Amniotic stem cell (primary cell): ENCODE results near the gene ASB13.

Experiments used
- DNase-seq: peaks from one replicate; lab custom pipeline; 2025; lab: John Stamatoyannopoulos, UW

Gene ASB13

GRCh38 chr10:5647507-5648240, 18.7 kb downstream of the ASB13 start:
- no peak for DNase-seq

GRCh38 chr10:5645944-5646617, 20.3 kb downstream of the ASB13 start:
- DNase-seq = no peak

GRCh38 chr10:5645375-5645774, 21.0 kb downstream of the ASB13 start:
- DNase-seq = no peak

- DNase-seq = no peak
Observed at GRCh38 chr10:5644930-5645329, 21.5 kb downstream of the ASB13 start.

GRCh38 chr10:5643346-5644067, 22.9 kb downstream of the ASB13 start:
- no peak for DNase-seq

- no peak for DNase-seq
Observed at GRCh38 chr10:5641501-5641900, 24.9 kb downstream of the ASB13 start.

- DNase-seq = no peak
Observed at GRCh38 chr10:5640501-5640900, 25.9 kb downstream of the ASB13 start.

GRCh38 chr10:5640036-5640435, 26.4 kb downstream of the ASB13 start:
- DNase-seq = no peak

- DNase-seq = no peak
Observed at GRCh38 chr10:5639066-5639465, 27.3 kb downstream of the ASB13 start.

- no peak for DNase-seq
Observed at GRCh38 chr10:5638494-5638893, 27.9 kb downstream of the ASB13 start.

GRCh38 chr10:5634918-5635317, 31.5 kb downstream of the ASB13 start:
- DNase-seq = no peak

- no peak for DNase-seq
Observed at GRCh38 chr10:5633166-5633749, 33.1 kb downstream of the ASB13 start.

- DNase-seq = no peak
Observed at GRCh38 chr10:5632446-5632845, 33.9 kb downstream of the ASB13 start.

GRCh38 chr10:5631936-5632335, 34.5 kb downstream of the ASB13 start:
- DNase-seq = no peak

GRCh38 chr10:5630112-5630436, 36.3 kb downstream of the ASB13 start:
- no peak for DNase-seq

GRCh38 chr10:5629303-5630111, 36.9 kb downstream of the ASB13 start:
- DNase-seq = peak; percentile 37

- DNase-seq = peak; percentile 7
Observed at GRCh38 chr10:5628451-5629302, 37.7 kb downstream of the ASB13 start.

GRCh38 chr10:5627486-5628044, 38.8 kb downstream of the ASB13 start:
- no peak for DNase-seq

- DNase-seq = no peak
Observed at GRCh38 chr10:5625992-5626777, 40.2 kb downstream of the ASB13 start.

- DNase-seq = no peak
Observed at GRCh38 chr10:5624701-5625100, 41.7 kb downstream of the ASB13 start.
